Activated effector memory CD4-positive, alpha-beta T cell treated with anti-CD3 and anti-CD28 coated beads, Interleukin-2, amount 50 U/mL, for 16 hours (primary cell): Measurements from ENCODE around the gene HOXC10.
A peak's percentile ranks its signal among the peaks of the same experiment; 100 is the strongest.

Experiments used
- DNase-seq: peaks from one replicate; pipeline ENCODE4 v3.0.0-alpha.2; 2020

HOXC10 gene

DNA sequence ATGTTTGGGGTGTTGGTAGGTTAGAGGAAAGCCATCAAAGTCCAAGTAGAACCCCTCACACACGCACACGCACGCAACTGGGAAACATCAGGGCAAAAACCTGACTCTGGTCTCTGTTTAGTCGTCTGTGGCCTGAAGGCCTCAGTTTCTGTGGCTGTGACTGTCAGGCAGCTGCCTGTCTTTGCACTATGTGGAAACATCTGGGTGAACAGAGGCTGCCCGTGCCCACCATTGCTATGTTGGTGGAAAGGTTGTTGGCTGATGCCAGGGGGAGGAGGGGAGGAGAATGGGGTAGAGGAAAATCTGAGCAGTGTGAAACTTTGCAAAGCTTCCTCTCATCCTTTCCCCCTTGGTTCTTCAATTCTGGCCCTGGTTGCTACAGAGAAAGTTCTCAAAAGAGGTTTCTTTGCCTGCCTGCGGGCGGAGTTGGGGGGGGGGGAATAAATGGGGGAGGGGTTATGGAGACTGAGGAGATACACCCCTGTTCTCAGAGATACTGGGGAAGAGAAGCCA, 7.5 kb downstream of the HOXC10 start:
- DNase-seq, result no peak

DNA sequence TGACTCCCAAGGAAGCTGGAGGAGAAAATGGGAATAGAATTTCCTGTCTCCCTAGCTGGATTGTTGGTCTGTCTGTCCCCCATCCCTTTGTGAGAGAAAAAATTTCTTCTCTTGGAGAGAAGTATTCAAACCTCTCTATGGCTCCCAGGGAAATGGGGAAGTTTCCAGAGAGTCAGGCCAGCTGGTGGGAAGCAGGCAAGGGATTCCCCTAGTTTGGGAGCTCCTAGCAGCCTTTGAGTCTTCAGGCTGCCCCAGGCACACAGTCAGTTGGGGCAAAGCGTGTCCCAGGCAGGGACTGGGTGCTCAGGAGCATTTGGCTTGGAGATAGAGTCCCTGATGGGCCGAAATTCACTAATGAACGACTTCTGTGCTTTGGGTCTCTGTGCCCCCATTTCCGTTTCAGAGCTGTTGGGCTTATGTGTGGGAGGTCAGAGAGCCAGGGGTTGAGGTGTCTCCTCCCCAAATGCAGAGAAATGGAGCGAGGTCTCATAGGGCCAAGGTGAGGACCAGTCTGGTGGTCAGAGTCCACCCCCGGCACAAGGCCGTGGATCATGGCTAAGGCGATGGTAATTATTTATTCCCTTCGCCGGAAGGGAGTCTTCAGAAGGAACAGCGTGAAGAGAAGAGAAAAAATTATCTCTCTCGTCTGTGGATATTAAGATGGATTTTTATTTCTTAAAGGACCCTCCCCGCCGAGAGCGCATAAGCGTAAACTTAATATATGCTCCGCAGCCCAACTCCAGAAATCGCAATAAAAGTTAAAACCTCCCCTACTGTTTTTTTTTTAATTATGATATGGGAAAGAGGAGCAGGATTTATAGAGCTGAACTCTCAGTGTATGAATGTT, 8.4 kb downstream of the HOXC10 start:
- DNase-seq, result no peak

DNA sequence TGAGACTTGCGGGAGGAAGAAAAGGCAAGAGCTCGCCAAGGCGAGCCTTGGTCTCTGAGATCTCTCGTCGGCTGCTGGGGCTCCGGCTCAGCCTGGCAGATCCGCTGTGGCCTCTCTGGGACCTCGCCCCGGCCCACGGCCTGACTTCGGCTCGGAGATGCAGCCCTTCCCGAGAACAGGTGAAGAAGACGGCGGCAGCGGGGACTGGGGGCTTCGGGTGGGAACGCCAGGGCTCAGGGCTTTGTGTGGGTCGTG, 9.0 kb downstream of the HOXC10 start:
- DNase-seq, result no peak

DNA sequence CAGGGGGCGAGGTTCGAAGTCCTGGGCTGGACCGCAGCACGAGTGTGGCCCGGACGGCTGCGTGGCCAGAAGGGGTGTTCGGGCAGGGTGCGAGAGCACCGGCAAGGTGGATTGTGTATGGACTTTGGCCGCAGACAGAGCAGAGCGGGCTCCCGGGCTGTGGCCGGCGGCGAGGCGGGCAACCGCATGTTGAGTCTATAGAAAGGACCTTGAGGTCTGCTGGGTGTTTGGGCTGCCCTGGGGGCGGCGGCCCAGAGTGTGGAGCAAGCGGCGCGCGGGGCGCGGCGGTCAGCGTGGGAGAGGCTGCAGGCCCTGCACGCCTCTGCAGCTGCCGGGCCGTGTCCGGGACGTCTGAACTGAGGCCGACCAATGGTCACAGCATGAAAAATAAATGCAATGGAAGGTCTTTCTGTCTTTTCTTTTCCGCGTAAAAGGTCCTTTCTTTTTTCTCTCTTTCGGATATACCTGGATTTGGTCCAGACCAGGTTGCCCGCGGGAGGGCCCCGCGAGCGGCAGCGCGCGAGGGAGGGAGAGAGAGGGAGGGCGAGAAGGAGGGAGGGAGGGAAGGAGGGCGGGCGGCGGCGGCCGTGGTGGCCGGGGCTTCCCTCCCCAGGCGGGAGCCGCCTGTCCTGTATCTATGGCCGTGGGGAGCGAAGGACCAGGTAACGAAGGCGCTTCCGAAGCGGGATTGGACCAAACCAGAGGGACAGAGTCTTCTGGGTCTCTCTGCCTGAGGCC, 9.5 kb downstream of the HOXC10 start:
- no peak for DNase-seq

DNA sequence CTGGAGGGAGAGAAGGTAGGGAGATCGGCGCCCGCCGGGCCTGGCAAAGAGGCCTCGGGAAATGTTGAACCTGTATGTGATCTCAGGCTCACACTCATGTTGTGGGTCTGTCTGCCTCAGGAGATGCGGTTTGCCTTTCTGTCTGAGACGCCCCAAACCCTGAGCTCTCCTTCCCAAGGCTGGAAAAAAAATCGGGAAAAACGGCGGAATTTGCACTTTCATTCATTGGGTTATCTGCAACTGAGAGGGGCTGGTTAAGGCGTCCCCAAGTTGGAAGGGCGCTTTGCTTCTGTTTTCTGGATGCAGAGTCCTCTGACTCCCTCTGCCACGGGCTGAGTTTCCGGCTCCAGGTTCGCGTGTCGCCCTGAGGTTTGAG, 10.0 kb downstream of the HOXC10 start:
- no peak for DNase-seq

DNA sequence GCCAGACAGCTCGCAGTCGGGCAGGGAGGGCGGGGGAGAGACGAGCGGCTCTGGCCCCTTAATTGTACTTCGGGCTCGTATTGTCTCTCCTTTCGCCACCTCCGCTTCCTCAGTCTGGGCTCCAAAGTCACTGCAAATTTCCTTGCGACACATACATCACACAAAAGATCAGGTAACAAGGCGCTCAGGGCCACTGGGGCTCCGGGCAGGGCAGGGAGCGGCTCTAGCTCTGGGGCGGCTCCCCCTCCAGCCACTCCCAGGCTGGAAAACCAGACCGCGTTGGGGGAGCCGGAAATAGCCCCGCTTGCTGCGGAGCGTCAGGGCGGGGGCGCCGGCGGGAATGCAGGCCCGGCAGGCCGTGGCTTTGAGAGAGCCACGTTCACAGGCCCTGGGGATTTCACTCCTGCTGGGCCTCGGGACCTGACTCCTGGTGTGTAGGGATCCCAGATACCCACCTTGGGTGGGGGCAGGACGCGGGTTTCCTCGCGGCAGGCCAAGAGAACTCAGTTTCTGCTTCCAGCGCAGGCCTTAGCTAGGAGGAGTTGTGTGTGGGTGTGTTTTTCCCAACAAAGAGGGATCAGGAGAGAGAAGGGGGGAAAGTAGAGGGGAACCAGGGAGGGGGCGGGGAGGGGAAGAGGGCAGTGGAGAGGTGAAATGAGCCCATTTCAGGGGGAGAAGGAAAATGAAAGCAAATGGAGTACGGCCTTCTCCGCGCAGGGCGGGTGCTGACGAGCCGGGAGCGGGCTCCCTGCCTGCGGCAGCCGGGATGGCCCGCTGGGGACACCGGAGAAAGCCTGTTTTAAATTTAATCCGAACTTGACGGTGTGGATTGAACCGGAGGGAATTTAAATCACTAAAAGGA, 10.7 kb downstream of the HOXC10 start:
- DNase-seq, result peak; percentile 73

DNA sequence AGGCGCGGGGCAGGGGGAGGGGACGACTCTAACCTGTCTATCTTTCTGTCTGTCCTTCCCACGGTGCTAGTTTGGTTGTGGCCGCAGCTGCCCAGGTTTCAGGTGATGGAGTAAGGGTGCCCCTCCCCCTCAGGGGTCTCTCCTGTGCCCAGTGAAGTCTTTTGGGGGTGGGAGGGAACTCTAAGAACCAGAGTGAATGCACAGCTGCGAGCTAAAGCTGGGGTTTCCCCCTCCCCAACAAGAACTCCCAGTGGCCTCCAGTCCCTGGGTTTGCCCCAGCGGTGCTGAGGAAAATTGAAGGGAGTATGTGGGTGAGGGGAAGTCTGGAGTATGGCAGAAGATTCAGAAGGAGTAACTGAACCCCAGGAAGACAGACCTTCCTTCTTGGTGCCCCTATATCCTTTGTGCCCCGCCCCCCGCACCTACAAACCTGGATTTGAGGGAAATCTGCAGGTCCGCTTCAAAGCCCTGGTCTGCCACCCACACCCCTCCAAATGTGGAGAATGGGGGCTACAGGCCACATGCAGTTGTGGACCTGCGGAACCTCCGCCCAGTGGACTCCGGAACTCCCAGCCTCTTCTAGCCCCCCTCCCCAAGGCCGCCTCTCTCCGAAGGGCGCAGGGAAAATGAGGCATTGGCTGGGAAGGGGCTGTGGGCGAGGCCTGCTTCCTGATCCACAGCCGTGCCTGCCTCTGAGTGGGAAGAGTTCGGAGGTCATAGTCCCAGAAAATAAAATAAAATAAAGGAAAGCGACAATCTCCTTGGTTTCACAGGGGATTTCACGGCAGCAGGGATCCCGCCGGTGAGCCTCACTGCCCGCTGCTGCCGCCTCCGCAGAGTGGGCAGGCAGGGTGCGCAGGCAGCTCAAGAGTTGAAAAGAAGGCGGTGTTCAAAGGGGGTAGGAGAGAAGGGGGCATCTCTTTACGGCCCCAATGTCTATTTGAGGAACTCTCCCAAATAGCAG, 11.6 kb downstream of the HOXC10 start:
- no peak for DNase-seq

DNA sequence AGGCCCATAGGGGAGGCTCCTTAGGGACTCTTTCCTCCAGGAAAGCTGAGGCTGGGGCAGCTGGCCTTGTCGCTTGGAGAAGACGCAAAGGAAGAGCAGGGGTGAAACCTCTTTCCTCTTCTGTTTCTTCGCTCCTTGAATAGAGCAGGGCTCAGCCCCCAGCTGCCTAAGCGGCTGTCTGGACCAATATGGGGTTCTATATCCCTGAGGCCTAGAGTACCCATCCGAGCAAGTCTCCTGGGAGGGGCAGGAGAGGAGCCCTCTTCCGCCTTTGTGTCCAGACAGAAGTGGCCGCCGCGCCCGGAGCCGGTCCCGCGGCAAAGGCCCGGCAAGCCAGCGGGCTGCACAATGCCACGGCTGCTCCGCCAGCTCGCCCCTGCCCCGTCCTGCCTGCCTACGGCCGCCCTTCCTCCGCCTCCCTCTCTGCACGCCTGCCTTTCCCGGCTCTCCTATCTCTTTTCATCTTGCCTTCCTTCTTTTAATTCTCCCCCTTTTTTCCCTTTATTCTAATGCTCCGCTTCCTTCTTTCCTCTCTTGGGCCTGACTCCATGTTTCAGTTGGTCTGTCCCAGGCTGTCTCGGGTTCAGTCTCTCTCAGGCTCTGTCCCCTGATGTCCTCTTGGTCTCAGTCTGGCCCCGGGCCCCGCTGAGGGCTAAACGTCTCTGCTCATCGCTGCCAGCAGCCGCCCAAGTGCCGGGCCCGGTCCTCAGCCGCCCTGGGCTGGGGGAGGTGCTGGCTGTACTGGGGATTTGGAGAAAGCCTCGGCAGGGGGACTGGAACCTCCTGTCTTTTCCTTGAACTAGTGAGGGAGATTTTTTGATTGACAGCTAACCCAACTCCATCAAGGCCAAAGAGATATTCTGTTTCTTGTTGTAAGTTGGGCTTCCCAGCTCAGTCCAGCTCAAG, 12.5 kb downstream of the HOXC10 start:
- no peak for DNase-seq

DNA sequence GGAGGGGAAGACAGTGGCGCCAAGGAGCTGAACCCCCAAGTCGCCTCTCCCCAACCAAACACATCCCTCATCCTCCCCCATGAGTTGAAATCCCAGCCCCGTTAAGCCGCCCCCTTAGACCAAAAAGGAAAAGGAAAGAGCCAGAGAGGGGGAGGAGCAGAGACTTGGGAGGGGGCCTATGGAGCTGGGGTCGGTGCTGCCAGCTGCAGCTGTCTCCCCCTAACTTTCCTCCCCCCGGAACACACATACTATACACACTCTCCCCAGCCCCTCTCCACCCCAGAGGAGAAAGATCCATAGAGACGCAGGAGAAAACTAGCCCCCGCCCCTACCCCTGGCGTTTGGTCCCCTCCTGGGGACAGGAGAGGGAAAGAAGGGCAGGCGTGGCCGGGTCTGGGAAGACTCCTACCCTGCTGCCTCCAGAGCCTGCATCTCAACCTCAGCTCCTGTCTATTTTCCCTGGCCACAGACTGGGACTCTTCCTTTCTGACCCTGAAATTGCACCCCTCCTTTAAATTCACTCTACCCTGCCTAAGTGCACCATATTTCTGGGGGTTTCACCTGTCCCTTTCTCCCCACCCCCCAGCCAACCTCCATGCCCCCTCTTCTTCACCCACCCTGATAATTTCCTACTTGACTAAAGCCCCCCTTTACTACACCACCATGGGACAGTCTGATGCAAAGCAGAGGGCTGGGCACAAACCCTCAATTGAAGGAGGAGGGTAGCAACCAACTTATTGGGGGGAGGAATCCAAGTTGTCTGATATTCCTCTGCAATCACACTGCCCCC, 13.4 kb downstream of the HOXC10 start:
- no peak for DNase-seq

DNA sequence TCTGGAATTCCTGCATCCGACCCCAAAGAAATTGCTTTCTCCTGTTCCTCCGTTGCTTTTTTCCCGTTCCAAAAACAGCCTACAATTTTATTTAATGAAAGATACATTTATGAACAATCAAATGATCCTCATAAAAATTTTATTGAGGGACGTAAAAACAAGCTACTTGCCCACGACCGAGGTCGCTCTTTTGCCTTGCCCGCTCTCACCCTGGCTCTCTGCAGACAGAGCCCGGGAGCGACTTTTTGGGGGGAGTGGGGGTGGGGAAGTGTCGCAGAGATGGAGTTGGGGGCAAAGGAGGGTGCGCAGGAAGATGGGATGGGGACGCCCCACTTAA, 13.9 kb downstream of the HOXC10 start:
- no peak for DNase-seq

DNA sequence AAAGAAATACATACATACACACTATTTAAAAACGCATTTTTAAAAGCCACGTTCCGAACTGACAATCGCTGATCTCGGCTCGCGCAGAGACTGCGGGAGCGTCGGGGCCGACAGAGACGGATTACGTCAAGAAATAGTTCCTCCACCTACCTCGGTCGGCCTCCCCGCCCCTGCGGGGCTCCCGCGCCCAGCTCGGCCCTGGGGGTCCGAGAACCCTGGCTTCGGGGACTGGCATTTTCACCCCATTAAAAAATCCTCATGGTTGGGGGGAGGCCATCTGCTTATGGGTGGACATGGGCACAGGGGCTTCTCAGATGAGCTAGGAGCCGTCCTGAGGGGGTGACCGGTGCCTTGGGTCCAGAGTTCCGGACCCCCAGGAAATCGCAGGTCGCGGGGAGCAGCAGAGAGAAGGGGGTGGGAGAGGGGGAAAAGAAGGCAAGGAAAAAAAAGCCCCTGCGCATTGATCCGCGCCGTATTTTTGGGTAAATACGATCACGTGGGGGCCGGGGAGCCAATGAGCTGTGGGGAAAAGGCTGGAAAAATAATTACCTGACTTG, 14.7 kb downstream of the HOXC10 start:
- DNase-seq, result no peak

DNA sequence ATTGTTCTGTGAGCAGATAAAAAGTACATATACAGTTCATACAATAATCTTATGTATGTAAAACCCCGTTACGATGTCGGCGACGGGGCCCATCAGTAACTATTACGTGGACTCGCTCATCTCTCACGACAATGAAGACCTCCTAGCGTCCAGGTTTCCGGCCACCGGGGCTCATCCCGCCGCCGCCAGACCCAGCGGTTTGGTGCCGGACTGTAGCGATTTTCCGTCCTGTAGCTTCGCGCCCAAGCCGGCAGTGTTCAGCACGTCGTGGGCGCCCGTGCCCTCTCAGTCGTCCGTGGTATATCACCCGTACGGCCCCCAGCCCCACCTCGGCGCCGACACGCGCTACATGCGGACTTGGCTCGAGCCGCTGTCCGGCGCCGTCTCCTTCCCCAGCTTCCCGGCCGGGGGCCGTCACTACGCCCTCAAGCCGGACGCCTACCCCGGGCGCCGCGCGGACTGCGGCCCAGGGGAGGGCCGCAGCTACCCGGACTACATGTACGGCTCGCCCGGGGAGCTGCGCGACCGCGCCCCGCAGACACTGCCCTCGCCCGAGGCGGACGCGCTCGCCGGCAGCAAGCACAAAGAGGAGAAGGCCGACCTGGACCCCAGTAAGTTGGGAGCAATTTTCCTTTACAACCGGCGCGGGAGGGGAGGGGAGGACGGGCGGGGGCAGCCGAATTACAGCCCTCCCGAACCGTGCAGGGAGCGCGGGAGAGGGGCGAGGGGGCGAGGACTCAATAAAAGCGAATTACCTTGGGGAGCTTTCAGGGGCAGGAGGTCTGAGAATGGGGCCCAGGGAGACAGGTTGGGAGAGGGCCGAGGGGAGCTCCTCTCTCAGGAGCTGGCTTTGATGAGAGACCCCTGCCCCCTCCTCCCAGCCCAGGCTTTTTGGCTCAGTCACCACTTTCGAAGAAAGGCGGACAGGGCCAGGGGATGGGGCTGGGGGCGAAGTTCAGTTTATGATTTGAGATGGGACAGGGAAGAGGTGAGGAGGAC, 15.5 kb downstream of the HOXC10 start, which contains the start of gene HOXC9:
HOXC9 (plus strand) TSS at position 46 of the 999 bp plus-strand sequence; CDS start at position 74, 28 bp downstream.
- DNase-seq, result no peak

DNA sequence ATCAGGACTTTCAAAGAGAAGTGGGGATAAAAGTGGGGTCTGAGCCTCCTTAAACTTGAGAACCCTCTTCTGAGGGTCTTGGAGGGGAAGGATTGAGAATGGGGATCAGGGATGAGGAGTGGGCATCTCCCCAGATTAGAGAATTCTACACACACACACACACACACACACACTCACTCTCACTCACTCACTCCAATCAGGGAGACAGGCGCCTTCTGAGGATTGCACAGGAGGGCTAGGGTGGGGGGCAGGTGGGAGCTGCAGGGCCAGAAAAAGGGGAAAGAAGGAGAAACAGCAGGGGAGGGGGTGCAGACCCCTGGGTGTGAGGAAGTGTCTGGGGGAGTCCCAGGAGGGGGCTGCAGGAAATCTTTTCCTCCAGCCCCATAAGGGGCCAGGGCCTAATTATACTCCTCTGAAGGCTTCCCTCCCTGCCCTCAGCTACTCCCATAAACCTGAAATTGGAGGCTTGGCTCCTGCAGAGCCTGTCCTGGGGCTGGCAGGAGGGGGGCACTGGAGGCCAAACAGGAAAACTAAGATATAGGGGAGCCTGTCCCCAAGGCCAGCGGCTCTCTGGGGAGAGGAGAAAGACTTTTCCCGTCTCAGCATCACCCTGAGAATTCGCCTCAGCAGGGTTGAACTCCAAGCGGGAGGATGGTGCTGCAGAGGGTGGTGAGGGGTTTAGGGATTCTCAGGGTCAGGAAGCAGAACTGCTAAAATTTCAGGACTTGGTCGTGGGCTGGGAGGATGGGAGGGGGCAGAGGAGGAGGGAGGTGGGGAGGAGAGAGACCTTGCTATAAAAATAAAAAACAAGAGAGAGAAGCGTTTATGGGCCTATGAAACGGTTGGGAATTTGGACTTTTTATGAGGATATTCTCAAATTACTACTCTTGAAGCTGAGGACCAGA, 16.6 kb downstream of the HOXC10 start:
- no peak for DNase-seq

DNA sequence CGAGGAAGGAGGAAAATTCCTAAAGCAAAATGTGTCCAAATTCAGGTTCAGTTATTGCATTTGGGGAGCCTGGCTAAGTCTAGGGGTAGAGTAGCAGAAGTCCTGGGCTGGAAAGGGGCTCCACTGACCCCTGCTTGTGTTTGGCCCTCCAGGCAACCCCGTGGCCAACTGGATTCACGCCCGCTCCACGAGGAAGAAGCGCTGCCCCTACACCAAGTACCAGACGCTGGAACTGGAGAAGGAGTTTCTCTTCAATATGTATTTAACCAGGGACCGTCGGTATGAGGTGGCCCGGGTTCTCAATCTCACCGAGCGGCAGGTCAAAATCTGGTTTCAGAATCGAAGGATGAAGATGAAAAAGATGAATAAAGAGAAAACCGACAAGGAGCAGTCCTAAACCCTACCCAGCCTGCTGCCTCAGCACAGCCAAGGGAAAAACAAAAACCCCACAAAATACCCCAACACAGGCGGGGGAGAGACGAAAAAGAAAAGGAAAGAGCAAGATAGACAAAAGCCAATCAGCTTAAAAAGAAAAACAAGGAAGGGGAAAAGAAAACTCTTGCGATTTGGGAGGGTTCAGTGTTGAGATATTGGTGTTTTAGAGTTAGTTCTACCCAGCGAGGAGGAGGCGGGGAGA, 17.4 kb downstream of the HOXC10 start:
- DNase-seq, result no peak

DNA sequence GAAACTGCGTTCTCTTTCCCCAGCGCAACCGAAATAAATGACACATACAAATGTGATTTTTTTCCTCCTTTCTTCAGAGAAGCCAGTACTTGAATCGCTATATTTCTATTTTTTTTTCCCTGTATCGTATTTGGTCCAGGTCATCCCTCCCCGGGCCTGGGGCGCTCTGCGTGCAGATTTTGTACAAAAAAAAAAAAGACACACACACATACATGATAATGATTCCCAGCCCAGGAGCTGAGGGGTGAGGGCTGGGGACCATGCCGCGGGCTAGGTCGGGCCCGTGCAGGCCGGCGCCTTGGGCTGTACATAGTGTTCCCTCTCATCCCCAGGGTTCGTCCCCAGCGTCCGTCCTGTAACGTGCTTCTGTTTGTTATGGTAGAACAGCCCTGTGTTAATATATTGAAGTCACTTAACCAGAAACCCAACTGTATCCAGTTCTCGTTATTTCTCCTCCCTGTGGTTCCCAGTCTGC, 18.0 kb downstream of the HOXC10 start:
- DNase-seq, result no peak

DNA sequence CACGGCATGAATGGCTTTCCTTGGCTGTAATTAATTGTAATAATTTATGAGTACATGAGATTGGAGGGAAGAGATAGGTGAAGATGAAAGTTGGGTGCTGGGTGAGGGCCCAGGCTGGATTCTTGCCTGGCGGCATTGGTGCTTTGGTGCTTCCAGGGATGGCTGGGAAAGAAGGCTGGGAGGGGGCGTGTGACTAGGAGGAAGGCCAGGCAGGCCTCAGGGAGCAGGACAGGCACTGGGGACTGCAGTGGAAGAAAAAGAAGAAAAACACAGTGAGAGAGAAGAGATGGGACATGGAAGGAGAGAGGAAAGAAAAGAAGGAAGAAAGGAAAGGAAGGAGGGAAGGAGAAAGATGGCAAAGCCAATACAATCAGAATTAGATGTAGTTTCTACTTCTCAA, 18.7 kb downstream of the HOXC10 start:
- DNase-seq, result no peak
